Kidney (tissue), 14 donors: ENCODE measurements around the gene CTXND1. TPM values are rescaled to one million over a fixed set of nuclear protein-coding genes. Genes with fewer than 3 reads are reported as not detected.

Source experiments
- DNase-seq, 5 donors: peaks; one replicate each; pipeline ENCODE4 v3.0.0-alpha.2; 2013 to 2020
- FAIRE-seq: peaks from 2 replicates; lab custom pipeline; 2012; peaks lifted over from hg19 to GRCh38; lab: Jason Lieb, UNC
- H3K27ac ChIP-seq, 2 donors: one replicate each; pipeline ENCODE4 v1.7.0; 2013; ENCODE audit warnings: low read depth in 2 of 2, low read length in 2 of 2, inconsistent platforms in 1 of 2
- H3K27me3 ChIP-seq: one replicate; pipeline ENCODE4 v1.7.1; 2013; ENCODE audit warnings: low read length, inconsistent platforms; ENCODE audit not compliant: control insufficient read depth, insufficient read depth
- H3K36me3 ChIP-seq, 3 donors: one replicate each; pipeline versions ENCODE4 v1.7.0 to v1.7.1; 2013; ENCODE audit warnings: low read length in 3 of 3, control low read depth in 1 of 3, inconsistent platforms in 1 of 3; ENCODE audit not compliant: insufficient read depth in 3 of 3, control insufficient read depth in 2 of 3
- H3K4me1 ChIP-seq, 3 donors: one replicate each; pipeline versions ENCODE4 v1.7.0 to v1.7.1; 2013; ENCODE audit warnings: low read length in 3 of 3, inconsistent platforms in 1 of 3, low read depth in 1 of 3; ENCODE audit not compliant: control insufficient read depth in 2 of 3, insufficient read depth in 2 of 3
- H3K4me3 ChIP-seq, 3 donors: one replicate each; pipeline versions ENCODE4 v1.7.0 to v1.8.1; 2013; ENCODE audit warnings: low read length in 3 of 3, control low read depth in 1 of 3, inconsistent platforms in 1 of 3
- H3K9ac ChIP-seq, 3 donors: one replicate each; pipeline versions ENCODE4 v1.7.0 to v1.7.1; 2013; ENCODE audit warnings: low read length in 3 of 3, control low read depth in 1 of 3, inconsistent platforms in 1 of 3
- H3K9me3 ChIP-seq, 3 donors: one replicate each; pipeline versions ENCODE4 v1.7.0 to v1.7.1; 2013; ENCODE audit warnings: low read length in 3 of 3, control low read depth in 1 of 3, inconsistent platforms in 1 of 3; ENCODE audit not compliant: control insufficient read depth in 2 of 3, insufficient read depth in 1 of 3
- intact Hi-C: fragments of 100-400 bp; cut with DNase I; formaldehyde crosslinking; loops from one replicate; pipeline ENCODE4 v1.11.1; 2022
- polyA plus RNA-seq: library from polyadenylated mRNA; stranded (reverse); fragments of 350-450 nt; fragmentation: Illumina TruSeq; extraction: RNeasy Lipid Tissue Mini Kit (QIAGEN cat#74804); gene quantifications from one replicate; pipeline ENCODE4 v1.2.3, GENCODE V29; 2014; ENCODE audit warnings: low read depth, low replicate concordance; ENCODE audit not compliant: insufficient read depth
- total RNA-seq: library from RNA; stranded (reverse); fragmentation: NEBNext Ultra II Directional; extraction: Animal tissue kit (Norgen Biotek cat#: 25700); gene quantifications from one replicate; pipeline ENCODE4 v1.2.1, GENCODE V29; 2021
- TF ChIP-seq, protein P1 (sequence below): IDR thresholded peaks from 3 replicates; pipeline ENCODE4 v1.5.1; 2012; ENCODE audit warnings: mild to moderate bottlenecking, moderate library complexity, borderline replicate concordance; ENCODE audit not compliant: insufficient read depth; ENCODE audit errors: extremely low read depth
- donor health status: control.
- donor health status: control.
- donor health status: control.
- donor health status: control.
- donor health status: control.
- donor health status: DM: yes; HTN: yes; CAD: no.
- donor health status: Normal renal cell carcinoma (clear cell type).

CTXND1 gene
- total and polyA plus RNA-seq, 2 donors from 2014 or later: 2.2 to 2.8 TPM

- Histone ChIP-seq H3K4me1 (no peaks in the 10 kb centered on the region), H3K36me3 (no peaks in the 10 kb centered on the region), H3K27ac (no peak overlapping the region), H3K4me3 (no peak overlapping the region), H3K9ac (no peak overlapping the region), H3K27me3 (no peaks in the 10 kb centered on the region), H3K9me3 (no peaks in the 10 kb centered on the region)
- intact Hi-C loops: no loop called here
- FAIRE-seq: no peak
- DNase-seq: no peak
- TF ChIP-seq, protein P1, sequence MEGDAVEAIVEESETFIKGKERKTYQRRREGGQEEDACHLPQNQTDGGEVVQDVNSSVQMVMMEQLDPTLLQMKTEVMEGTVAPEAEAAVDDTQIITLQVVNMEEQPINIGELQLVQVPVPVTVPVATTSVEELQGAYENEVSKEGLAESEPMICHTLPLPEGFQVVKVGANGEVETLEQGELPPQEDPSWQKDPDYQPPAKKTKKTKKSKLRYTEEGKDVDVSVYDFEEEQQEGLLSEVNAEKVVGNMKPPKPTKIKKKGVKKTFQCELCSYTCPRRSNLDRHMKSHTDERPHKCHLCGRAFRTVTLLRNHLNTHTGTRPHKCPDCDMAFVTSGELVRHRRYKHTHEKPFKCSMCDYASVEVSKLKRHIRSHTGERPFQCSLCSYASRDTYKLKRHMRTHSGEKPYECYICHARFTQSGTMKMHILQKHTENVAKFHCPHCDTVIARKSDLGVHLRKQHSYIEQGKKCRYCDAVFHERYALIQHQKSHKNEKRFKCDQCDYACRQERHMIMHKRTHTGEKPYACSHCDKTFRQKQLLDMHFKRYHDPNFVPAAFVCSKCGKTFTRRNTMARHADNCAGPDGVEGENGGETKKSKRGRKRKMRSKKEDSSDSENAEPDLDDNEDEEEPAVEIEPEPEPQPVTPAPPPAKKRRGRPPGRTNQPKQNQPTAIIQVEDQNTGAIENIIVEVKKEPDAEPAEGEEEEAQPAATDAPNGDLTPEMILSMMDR: no peak
Observed at GRCh38 chr15:80268101-80268500, 16.1 kb upstream of the CTXND1 start.

DNA sequence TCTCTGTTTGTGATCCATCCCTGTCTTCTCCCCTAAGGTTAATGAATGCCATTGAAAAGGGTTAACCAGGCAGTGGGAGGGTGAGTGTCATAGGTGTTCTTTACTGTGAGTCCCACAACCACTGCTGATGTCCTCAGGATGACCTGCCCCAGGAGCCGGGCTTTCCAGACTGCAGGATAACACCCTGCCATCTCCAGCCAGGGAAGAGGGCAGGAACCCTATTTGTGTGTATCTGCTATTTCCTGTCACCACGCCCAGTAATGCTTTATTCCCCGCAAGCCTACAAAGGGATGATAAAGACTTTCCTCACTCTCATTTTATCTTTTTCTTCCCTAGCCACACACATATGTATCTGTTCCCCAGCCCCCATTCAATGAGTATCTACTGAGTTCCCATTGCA lies 15.6 kb upstream of the CTXND1 start:
- no peak overlapping the region for H3K27ac ChIP-seq
- H3K9me3 ChIP-seq: no peaks in the 10 kb centered on the region
- no peaks in the 10 kb centered on the region for H3K27me3 ChIP-seq
- no peak for DNase-seq
- TF ChIP-seq, protein P1: no peak
- H3K4me1 ChIP-seq: no peaks in the 10 kb centered on the region
- H3K9ac ChIP-seq: no peak overlapping the region
- H3K4me3 ChIP-seq: no peak overlapping the region
- intact Hi-C loops: no loop called here
- FAIRE-seq: no peak
- H3K36me3 ChIP-seq: no peaks in the 10 kb centered on the region

- no peak overlapping the region for H3K27ac ChIP-seq
- no peaks in the 10 kb centered on the region for H3K9me3 ChIP-seq
- H3K4me1 ChIP-seq: no peaks in the 10 kb centered on the region
- no peaks in the 10 kb centered on the region for H3K36me3 ChIP-seq
- no peak for FAIRE-seq
- no peak overlapping the region for H3K4me3 ChIP-seq
- H3K27me3 ChIP-seq: no peaks in the 10 kb centered on the region
- intact Hi-C loops: no loop called here
- DNase-seq: no peak
- H3K9ac ChIP-seq: no peak overlapping the region
- TF ChIP-seq, protein P1: no peak
Observed at GRCh38 chr15:80266745-80267144, 14.7 kb upstream of the CTXND1 start.

DNA sequence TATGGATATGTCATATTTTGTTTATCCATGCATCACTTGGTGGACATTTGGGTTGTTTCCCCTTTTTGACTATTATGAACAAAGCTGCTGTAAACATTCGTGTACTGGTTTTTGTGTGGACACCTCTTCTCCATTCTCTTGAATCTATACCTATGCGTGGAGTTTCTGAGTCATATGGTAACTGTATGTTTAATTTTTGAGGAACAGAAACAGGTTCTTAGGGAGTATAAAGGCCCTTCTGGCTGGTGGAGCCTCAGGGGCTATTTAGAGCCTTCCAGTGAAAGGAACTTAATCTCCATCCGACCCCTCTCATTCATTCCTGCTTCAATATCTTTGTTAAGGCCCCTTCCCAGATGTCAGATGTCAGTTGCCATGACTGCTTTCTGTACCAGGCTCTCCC lies 14.1 kb upstream of the CTXND1 start:
- H3K36me3 ChIP-seq: no peaks in the 10 kb centered on the region
- H3K4me3 ChIP-seq: no peak overlapping the region
- no peaks in the 10 kb centered on the region for H3K4me1 ChIP-seq
- intact Hi-C loops: no loop called here
- FAIRE-seq: no peak
- DNase-seq: no peak
- H3K27ac ChIP-seq: no peak overlapping the region
- H3K27me3 ChIP-seq: no peaks in the 10 kb centered on the region
- TF ChIP-seq, protein P1: no peak
- no peak overlapping the region for H3K9ac ChIP-seq
- no peaks in the 10 kb centered on the region for H3K9me3 ChIP-seq
